Neuron (in vitro differentiated cells): Measurements from ENCODE around the gene SUSD3.

Experiments used
- H2AFZ ChIP-seq: one replicate; pipeline ENCODE4 v1.6.1; 2013; ENCODE audit warnings: low read depth, mild to moderate bottlenecking, inconsistent platforms, low read length, moderate library complexity
- H3K27me3 ChIP-seq: one replicate; pipeline ENCODE4 v1.6.1; 2013; ENCODE audit warnings: low read length; ENCODE audit not compliant: insufficient read depth
- H3K36me3 ChIP-seq: one replicate; pipeline ENCODE4 v1.6.1; 2013; ENCODE audit warnings: low read length; ENCODE audit not compliant: insufficient read depth
- H3K4me1 ChIP-seq: one replicate; pipeline ENCODE4 v1.6.1; 2013; ENCODE audit warnings: low read length; ENCODE audit not compliant: insufficient read depth
- H3K4me3 ChIP-seq: 2 replicates; pipeline ENCODE4 v1.5.1; 2013; ENCODE audit warnings: mild to moderate bottlenecking, low read length, moderate library complexity
- H3K9me3 ChIP-seq: one replicate; pipeline ENCODE4 v1.6.1; 2013; ENCODE audit warnings: low read length

The SUSD3 gene

GRCh38 chr9:93035106-93035660 is 23.3 kb upstream of the SUSD3 start:
- Histone ChIP-seq H3K4me1 (no peaks in the 10 kb centered on the region), H3K4me3 (no peak overlapping the region), H3K27me3 (peaks cover 8% of the 10 kb centered on the region), H3K36me3 (no peaks in the 10 kb centered on the region), H3K9me3 (no peaks in the 10 kb centered on the region), H2AFZ (no peak overlapping the region)

- Histone ChIP-seq H3K4me1 (no peaks in the 10 kb centered on the region), H3K9me3 (no peaks in the 10 kb centered on the region), H3K27me3 (peaks cover 8% of the 10 kb centered on the region), H3K36me3 (no peaks in the 10 kb centered on the region), H2AFZ (no peak overlapping the region), H3K4me3 (no peak overlapping the region)
Measured at GRCh38 chr9:93035821-93036351, 22.6 kb upstream of the SUSD3 start.

- Histone ChIP-seq H3K4me3 (no peak overlapping the region), H3K9me3 (no peaks in the 10 kb centered on the region), H3K4me1 (no peaks in the 10 kb centered on the region), H3K27me3 (peaks cover 8% of the 10 kb centered on the region), H3K36me3 (no peaks in the 10 kb centered on the region), H2AFZ (no peak overlapping the region)
Measured at GRCh38 chr9:93036887-93037475, 21.5 kb upstream of the SUSD3 start.

GRCh38 chr9:93037476-93037971 is 21.0 kb upstream of the SUSD3 start:
- no peaks in the 10 kb centered on the region for H3K9me3 ChIP-seq
- H3K4me3 ChIP-seq, result no peak overlapping the region
- no peaks in the 10 kb centered on the region for H3K4me1 ChIP-seq
- H3K36me3 ChIP-seq, result no peaks in the 10 kb centered on the region
- no peak overlapping the region for H2AFZ ChIP-seq
- H3K27me3 ChIP-seq, result peaks cover 8% of the 10 kb centered on the region

- Histone ChIP-seq H3K4me1 (no peaks in the 10 kb centered on the region), H3K36me3 (no peaks in the 10 kb centered on the region), H3K9me3 (no peaks in the 10 kb centered on the region), H3K4me3 (no peak overlapping the region), H3K27me3 (peaks cover 8% of the 10 kb centered on the region), H2AFZ (no peak overlapping the region)
Measured at GRCh38 chr9:93038918-93039317, 19.6 kb upstream of the SUSD3 start.

- H2AFZ ChIP-seq, result no peak overlapping the region
- no peak overlapping the region for H3K4me3 ChIP-seq
- H3K9me3 ChIP-seq, result no peaks in the 10 kb centered on the region
- H3K27me3 ChIP-seq, result peaks cover 8% of the 10 kb centered on the region
- no peaks in the 10 kb centered on the region for H3K4me1 ChIP-seq
- no peaks in the 10 kb centered on the region for H3K36me3 ChIP-seq
Measured at GRCh38 chr9:93039456-93039855, 19.0 kb upstream of the SUSD3 start.

GRCh38 chr9:93039976-93040375 is 18.5 kb upstream of the SUSD3 start:
- no peaks in the 10 kb centered on the region for H3K9me3 ChIP-seq
- no peak overlapping the region for H2AFZ ChIP-seq
- peaks cover 8% of the 10 kb centered on the region for H3K27me3 ChIP-seq
- H3K4me3 ChIP-seq, result no peak overlapping the region
- no peaks in the 10 kb centered on the region for H3K36me3 ChIP-seq
- H3K4me1 ChIP-seq, result no peaks in the 10 kb centered on the region

GRCh38 chr9:93040409-93040808 is 18.1 kb upstream of the SUSD3 start:
- H3K36me3 ChIP-seq, result no peaks in the 10 kb centered on the region
- H3K4me1 ChIP-seq, result no peaks in the 10 kb centered on the region
- no peak overlapping the region for H2AFZ ChIP-seq
- H3K9me3 ChIP-seq, result no peaks in the 10 kb centered on the region
- H3K4me3 ChIP-seq, result no peak overlapping the region
- H3K27me3 ChIP-seq, result peaks cover 8% of the 10 kb centered on the region

- no peaks in the 10 kb centered on the region for H3K4me1 ChIP-seq
Measured at GRCh38 chr9:93041108-93041802, 17.2 kb upstream of the SUSD3 start.

GRCh38 chr9:93043122-93043521 is 15.4 kb upstream of the SUSD3 start:
- Histone ChIP-seq H3K4me3 (no peak overlapping the region), H3K27me3 (peaks cover 8% of the 10 kb centered on the region), H3K4me1 (no peaks in the 10 kb centered on the region), H2AFZ (no peak overlapping the region), H3K9me3 (no peaks in the 10 kb centered on the region), H3K36me3 (no peaks in the 10 kb centered on the region)

More at GRCh38 chr9:93041108-93041802, 17.2 kb upstream of the SUSD3 start:
- H3K9me3 ChIP-seq, result no peaks in the 10 kb centered on the region
- no peak overlapping the region for H3K4me3 ChIP-seq
- peaks cover 8% of the 10 kb centered on the region for H3K27me3 ChIP-seq
- H3K36me3 ChIP-seq, result no peaks in the 10 kb centered on the region
- H2AFZ ChIP-seq, result no peak overlapping the region

GRCh38 chr9:93045521-93045920 is 13.0 kb upstream of the SUSD3 start:
- no peaks in the 10 kb centered on the region for H3K27me3 ChIP-seq
- no peak overlapping the region for H3K4me3 ChIP-seq
- no peaks in the 10 kb centered on the region for H3K36me3 ChIP-seq
- no peak overlapping the region for H2AFZ ChIP-seq
- no peaks in the 10 kb centered on the region for H3K9me3 ChIP-seq
- H3K4me1 ChIP-seq, result no peaks in the 10 kb centered on the region

GRCh38 chr9:93048566-93049448 is 9.7 kb upstream of the SUSD3 start:
- Histone ChIP-seq H2AFZ (no peak overlapping the region), H3K4me1 (no peaks in the 10 kb centered on the region), H3K9me3 (no peaks in the 10 kb centered on the region), H3K27me3 (peaks cover 6% of the 10 kb centered on the region), H3K4me3 (no peak overlapping the region), H3K36me3 (no peaks in the 10 kb centered on the region)
